ENCODE data around the gene RAB27A. TPM values are rescaled to one million over a fixed set of nuclear protein-coding genes. Genes with fewer than 3 reads are reported as not detected.
A peak's percentile ranks its signal among the peaks of the same experiment; 100 is the strongest.

The RAB27A gene
- total RNA-seq, 1 experiment from 2014 or later, result 6.3 TPM

DNA sequence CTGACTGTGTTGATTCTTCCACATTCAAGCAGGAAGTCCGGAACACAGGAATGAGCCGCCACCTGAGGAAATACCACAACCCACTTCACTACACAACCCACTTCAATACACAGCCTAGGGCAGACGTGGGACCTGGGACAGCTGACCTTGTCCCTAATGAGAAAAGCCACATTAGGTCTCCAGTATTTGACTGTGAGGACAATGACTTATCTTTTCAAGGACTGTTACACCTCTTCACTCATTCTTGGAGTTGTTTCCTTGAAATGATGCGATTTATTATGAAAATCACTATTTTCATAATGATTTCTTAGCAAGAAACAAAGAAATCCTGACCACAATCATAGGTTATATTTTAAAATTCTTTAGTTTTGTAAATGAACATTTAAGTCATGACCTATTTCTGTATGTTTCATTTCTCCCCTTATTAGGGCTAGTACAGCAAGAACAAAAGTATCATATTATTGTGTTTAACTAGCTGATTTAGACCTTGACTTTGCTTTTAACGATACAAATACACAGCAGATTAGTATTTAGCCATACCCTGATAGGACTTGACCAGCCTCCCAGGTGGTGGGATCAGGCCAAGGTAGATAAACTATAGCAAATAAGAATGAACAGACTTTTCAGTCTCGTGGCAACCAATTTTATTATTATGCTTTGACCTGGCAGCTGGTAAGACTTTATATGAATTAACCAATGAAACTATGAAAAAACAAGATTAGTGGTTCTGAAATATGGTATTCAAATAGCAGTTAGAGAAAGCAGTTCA, 6.0 kb downstream of the RAB27A start:
- no TSS peak for BruUV-seq (replicated peaks)
- ChIA-PET POLR2A (ENCODE audit: unreplicated experiment) (no interaction called here), CTCF (no interaction called here)
- TF ChIP-seq EZH2phosphoT487 (IDR thresholded peaks at IDR 0.05; ENCODE audit: borderline replicate concordance, low read length), result no peak
- TF ChIP-seq CTCF (conservative IDR thresholded peaks at IDR 0.05; ENCODE audit: low read depth, low read length), result no peak
- no peak for TF ChIP-seq EZH2 (IDR thresholded peaks at IDR 0.05; ENCODE audit: low read length, unreplicated experiment)
- Histone ChIP-seq H3K4me2 (ENCODE audit: low read length) (no peak overlapping the region), H3K9me2 (replicated peaks; ENCODE audit: low read length) (no peaks in the 10 kb centered on the region), H3K4me1 (ENCODE audit: insufficient read depth, low read length) (peaks cover 26% of the 10 kb centered on the region), H3K27ac (ENCODE audit: low read length) (no peak overlapping the region), H3K36me3 (ENCODE audit: low read depth, low read length) (no peaks in the 10 kb centered on the region), H2AFZ (ENCODE audit: low read length) (no peak overlapping the region), H4K20me1 (ENCODE audit: low read length) (no peaks in the 10 kb centered on the region), H3K79me2 (ENCODE audit: low read length) (no peaks in the 10 kb centered on the region; the same call in none of the 2 replicates), H3K27me3 (ENCODE audit: low read length) (no peaks in the 10 kb centered on the region), H3K4me3 (ENCODE audit: low read length) (no peak overlapping the region), H3K9me3 (ENCODE audit: low read length) (no peaks in the 10 kb centered on the region), H3F3A (ENCODE audit: low read length, unreplicated experiment) (no peaks in the 10 kb centered on the region), H3K9ac (ENCODE audit: low read length) (no peak overlapping the region)
- intact Hi-C loops (cut with micrococcal nuclease), result no loop called here
- no peak for DNase-seq
- ATAC-seq, result no peak

DNA sequence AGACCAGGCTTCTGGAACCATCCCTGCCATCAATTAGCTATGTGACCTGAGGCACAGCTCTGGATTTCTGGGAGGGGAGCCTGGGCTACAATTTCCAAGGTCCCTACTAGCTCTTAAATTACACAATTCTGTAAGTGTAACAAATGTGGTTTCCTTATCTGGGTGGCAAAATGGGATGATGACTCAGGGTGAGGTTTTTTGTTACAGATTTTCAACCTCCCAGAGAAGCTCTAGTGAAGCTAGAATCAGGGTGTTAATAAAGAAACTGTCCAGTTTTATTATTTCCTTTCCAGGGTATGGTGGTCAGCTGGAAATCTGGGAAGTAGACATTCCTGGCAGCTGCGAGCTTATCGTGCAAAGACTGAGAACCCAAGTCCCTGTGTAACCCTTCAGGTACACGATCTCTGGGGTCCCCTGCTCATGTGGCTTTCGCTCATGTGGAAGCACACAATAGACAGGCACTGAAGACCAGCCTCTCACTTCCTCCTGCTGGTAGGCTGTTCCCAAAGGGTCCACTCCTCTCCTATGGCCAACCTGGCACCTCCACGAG, 7.3 kb downstream of the RAB27A start:
- no peaks in the 10 kb centered on the region for H4K20me1 ChIP-seq (ENCODE audit: low read length)
- no peak overlapping the region for H3K4me2 ChIP-seq (ENCODE audit: low read length)
- H3K27ac ChIP-seq (ENCODE audit: low read length), result no peak overlapping the region
- H3K27me3 ChIP-seq (ENCODE audit: low read length), result no peaks in the 10 kb centered on the region
- no peaks in the 10 kb centered on the region for H3K9me2 ChIP-seq (replicated peaks; ENCODE audit: low read length)
- peak; percentile 63 for ATAC-seq
- BruUV-seq (replicated peaks), result no TSS peak
- H3K79me2 ChIP-seq (ENCODE audit: low read length), result no peaks in the 10 kb centered on the region; the same call in 1 of the 2 replicates
- CTCF ChIA-PET, result no interaction called here
- H3K36me3 ChIP-seq (ENCODE audit: low read depth, low read length), result no peaks in the 10 kb centered on the region
- no peak overlapping the region for H2AFZ ChIP-seq (ENCODE audit: low read length)
- no peak overlapping the region for H3K4me3 ChIP-seq (ENCODE audit: low read length)
- intact Hi-C loops (cut with micrococcal nuclease), result no loop called here
- peaks cover 23% of the 10 kb centered on the region for H3K4me1 ChIP-seq (ENCODE audit: insufficient read depth, low read length)
- peak; percentile 43 for DNase-seq
- no peaks in the 10 kb centered on the region for H3K9me3 ChIP-seq (ENCODE audit: low read length)
- H3F3A ChIP-seq (ENCODE audit: low read length, unreplicated experiment), result no peaks in the 10 kb centered on the region
- TF ChIP-seq EZH2 (IDR thresholded peaks at IDR 0.05; ENCODE audit: low read length, unreplicated experiment) (no peak), EZH2phosphoT487 (IDR thresholded peaks at IDR 0.05; ENCODE audit: borderline replicate concordance, low read length) (no peak), CTCF (conservative IDR thresholded peaks at IDR 0.05; ENCODE audit: low read depth, low read length) (no peak)
- POLR2A ChIA-PET (ENCODE audit: unreplicated experiment), result no interaction called here
- no peak overlapping the region for H3K9ac ChIP-seq (ENCODE audit: low read length)

Data from PC-3 (cell line).